ENCODE results near the gene PRDM4.

Gene PRDM4

GRCh38 chr12:107783406-107784376, 22.8 kb upstream of the PRDM4 start:
- Histone ChIP-seq H3K4me1 (ENCODE audit: control insufficient read depth in 1 of 2, insufficient read depth in 2 of 2, low read length in 2 of 2) (no peaks in the 10 kb centered on the region), H3K4me3 (ENCODE audit: low read depth in 1 of 2, low read length in 2 of 2) (no peak overlapping the region), H3K27me3 (ENCODE audit: low read depth, low read length) (no peaks in the 10 kb centered on the region), H3K36me3 (ENCODE audit: control insufficient read depth in 1 of 2, insufficient read depth in 2 of 2, low read length in 2 of 2) (no peaks in the 10 kb centered on the region), H3K27ac (ENCODE audit: low read length) (no peak overlapping the region), H3K9me3 (ENCODE audit: control insufficient read depth in 1 of 2, low read length in 2 of 2) (no peaks in the 10 kb centered on the region)

GRCh38 chr12:107782067-107782466, 21.1 kb upstream of the PRDM4 start:
- Histone ChIP-seq H3K36me3 (ENCODE audit: control insufficient read depth in 1 of 2, insufficient read depth in 2 of 2, low read length in 2 of 2) (no peaks in the 10 kb centered on the region), H3K27me3 (ENCODE audit: low read depth, low read length) (no peaks in the 10 kb centered on the region), H3K4me1 (ENCODE audit: control insufficient read depth in 1 of 2, insufficient read depth in 2 of 2, low read length in 2 of 2) (no peaks in the 10 kb centered on the region), H3K4me3 (ENCODE audit: low read depth in 1 of 2, low read length in 2 of 2) (no peak overlapping the region), H3K27ac (ENCODE audit: low read length) (no peak overlapping the region), H3K9me3 (ENCODE audit: control insufficient read depth in 1 of 2, low read length in 2 of 2) (no peaks in the 10 kb centered on the region)

- Histone ChIP-seq H3K9me3 (ENCODE audit: control insufficient read depth in 1 of 2, low read length in 2 of 2) (no peaks in the 10 kb centered on the region), H3K4me1 (ENCODE audit: control insufficient read depth in 1 of 2, insufficient read depth in 2 of 2, low read length in 2 of 2) (peaks cover 0 to 4% of the 10 kb centered on the region in 2 donors), H3K27ac (ENCODE audit: low read length) (no peak overlapping the region), H3K27me3 (ENCODE audit: low read depth, low read length) (no peaks in the 10 kb centered on the region), H3K36me3 (ENCODE audit: control insufficient read depth in 1 of 2, insufficient read depth in 2 of 2, low read length in 2 of 2) (no peaks in the 10 kb centered on the region), H3K4me3 (ENCODE audit: low read depth in 1 of 2, low read length in 2 of 2) (no peak overlapping the region)
Measured at GRCh38 chr12:107780298-107780697, 19.4 kb upstream of the PRDM4 start.

DNA sequence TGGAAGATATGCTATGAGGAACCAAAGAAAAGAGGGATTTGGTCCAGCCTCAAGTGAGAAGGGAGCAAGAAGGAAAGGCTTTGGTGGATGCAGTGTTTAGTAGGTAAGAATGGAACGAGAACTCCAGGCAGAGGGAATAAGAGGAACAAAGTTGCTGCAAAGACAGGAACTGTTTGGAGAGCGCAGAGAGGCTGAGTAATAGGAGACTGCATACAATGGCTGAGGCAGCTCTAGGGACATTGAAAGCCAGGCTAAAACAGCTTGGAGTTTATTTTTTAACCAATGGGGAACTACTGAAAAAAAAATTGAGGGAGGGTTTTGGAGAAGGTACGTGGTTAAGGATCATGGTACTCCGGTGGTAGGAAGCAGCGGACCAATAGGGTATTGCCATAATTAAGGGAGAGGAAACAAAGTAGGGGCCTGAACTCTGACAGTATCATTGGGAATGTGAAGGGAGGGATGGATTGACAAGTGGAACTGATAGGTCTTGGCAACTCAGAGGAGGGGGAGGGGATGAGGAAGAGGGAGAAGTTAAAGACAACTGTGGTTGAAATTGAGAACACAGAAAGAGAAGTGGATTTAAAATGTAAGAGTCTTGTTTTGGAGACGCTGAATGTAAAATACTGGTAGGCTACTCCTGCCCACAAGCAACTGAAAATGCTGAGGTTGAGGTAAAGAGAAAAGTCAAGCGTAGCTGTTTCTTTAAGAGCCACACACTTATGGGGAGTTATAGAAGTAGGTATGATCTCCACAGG, 18.3 kb upstream of the PRDM4 start:
- Histone ChIP-seq H3K27me3 (ENCODE audit: low read depth, low read length) (peaks cover 7% of the 10 kb centered on the region), H3K9me3 (ENCODE audit: control insufficient read depth in 1 of 2, low read length in 2 of 2) (no peaks in the 10 kb centered on the region), H3K36me3 (ENCODE audit: control insufficient read depth in 1 of 2, insufficient read depth in 2 of 2, low read length in 2 of 2) (no peaks in the 10 kb centered on the region), H3K4me1 (ENCODE audit: control insufficient read depth in 1 of 2, insufficient read depth in 2 of 2, low read length in 2 of 2) (peaks cover 0 to 7% of the 10 kb centered on the region in 2 donors), H3K27ac (ENCODE audit: low read length) (no peak overlapping the region), H3K4me3 (ENCODE audit: low read depth in 1 of 2, low read length in 2 of 2) (no peak overlapping the region)

DNA sequence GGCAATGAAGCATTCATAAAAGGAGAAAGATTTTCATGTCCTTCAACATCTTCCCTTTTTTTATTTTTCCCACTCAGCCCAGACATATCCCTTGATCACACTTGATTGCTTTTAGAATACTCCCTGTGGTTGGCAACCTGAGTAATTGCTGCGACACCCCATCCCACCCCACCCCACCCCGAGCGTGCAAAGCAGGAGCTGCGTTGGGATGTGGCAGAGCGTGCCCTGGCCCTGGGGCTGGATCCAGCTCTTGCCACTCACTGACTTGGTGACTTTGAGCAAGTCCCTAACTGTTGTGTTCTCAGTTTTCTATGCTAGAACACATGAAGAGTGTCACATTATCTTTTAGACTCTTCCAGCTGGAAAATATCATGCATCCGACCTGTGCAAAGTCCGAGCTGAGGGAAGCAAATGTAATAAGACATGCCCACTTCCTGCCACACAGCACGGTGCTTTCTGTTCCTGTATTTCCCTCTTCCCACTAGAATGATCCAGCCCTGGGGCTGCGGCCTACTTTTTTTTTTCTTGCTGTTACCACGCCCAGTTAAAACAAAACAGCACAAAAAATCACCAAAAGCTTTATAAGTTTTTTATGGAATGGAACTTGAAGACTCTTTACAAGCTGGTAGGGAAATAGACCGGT, 17.6 kb upstream of the PRDM4 start:
- H3K9me3 ChIP-seq (ENCODE audit: control insufficient read depth in 1 of 2, low read length in 2 of 2): no peaks in the 10 kb centered on the region
- H3K4me1 ChIP-seq (ENCODE audit: control insufficient read depth in 1 of 2, insufficient read depth in 2 of 2, low read length in 2 of 2): peaks cover 0 to 7% of the 10 kb centered on the region in 2 donors
- H3K36me3 ChIP-seq (ENCODE audit: control insufficient read depth in 1 of 2, insufficient read depth in 2 of 2, low read length in 2 of 2): no peaks in the 10 kb centered on the region
- peaks cover 8% of the 10 kb centered on the region for H3K27me3 ChIP-seq (ENCODE audit: low read depth, low read length)
- no peak overlapping the region for H3K27ac ChIP-seq (ENCODE audit: low read length)
- no peak overlapping the region for H3K4me3 ChIP-seq (ENCODE audit: low read depth in 1 of 2, low read length in 2 of 2)

DNA sequence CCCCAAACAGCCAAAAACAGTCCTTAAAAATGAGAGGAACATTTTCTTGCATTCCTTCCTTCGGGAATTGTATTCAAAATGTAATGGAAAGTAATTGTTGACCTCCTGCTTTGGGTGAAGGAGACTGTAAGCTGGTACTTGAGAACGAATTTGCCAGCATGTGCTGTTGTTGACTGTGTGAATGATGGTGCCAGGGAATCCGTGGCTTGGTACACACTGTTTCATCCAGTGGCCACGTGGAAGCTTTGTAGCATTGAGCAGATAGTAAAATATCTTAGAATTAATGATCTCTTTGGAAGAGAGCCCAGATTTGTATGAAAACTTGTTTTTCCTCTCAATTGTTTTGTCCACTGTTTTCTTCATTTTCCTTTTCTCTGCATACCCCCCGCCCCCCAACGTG, 15.2 kb upstream of the PRDM4 start:
- H3K27me3 ChIP-seq (ENCODE audit: low read depth, low read length): peaks cover 8% of the 10 kb centered on the region
- H3K9me3 ChIP-seq (ENCODE audit: control insufficient read depth in 1 of 2, low read length in 2 of 2): no peaks in the 10 kb centered on the region
- H3K4me3 ChIP-seq (ENCODE audit: low read depth in 1 of 2, low read length in 2 of 2): no peak overlapping the region
- H3K27ac ChIP-seq (ENCODE audit: low read length): no peak overlapping the region
- H3K36me3 ChIP-seq (ENCODE audit: control insufficient read depth in 1 of 2, insufficient read depth in 2 of 2, low read length in 2 of 2): no peaks in the 10 kb centered on the region
- peaks cover 0 to 7% of the 10 kb centered on the region in 2 donors for H3K4me1 ChIP-seq (ENCODE audit: control insufficient read depth in 1 of 2, insufficient read depth in 2 of 2, low read length in 2 of 2)

DNA sequence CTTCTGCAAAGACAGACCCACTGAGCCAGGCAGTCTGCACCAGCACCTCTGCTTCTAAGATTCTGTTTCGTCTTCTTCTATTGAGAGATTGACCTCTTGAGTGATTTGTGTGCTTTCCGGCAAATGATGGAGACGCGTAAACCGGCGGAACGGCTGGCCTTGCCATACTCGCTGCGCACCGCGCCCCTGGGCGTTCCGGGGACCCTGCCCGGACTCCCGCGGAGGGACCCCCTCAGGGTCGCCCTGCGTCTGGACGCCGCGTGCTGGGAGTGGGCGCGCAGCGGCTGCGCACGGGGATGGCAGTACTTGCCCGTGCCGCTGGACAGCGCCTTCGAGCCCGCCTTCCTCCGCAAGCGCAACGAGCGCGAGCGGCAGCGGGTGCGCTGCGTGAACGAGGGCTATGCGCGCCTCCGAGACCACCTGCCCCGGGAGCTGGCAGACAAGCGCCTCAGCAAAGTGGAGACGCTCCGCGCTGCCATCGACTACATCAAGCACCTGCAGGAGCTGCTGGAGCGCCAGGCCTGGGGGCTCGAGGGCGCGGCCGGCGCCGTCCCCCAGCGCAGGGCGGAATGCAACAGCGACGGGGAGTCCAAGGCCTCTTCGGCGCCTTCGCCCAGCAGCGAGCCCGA, 14.3 kb upstream of the PRDM4 start:
- no peaks in the 10 kb centered on the region for H3K9me3 ChIP-seq (ENCODE audit: control insufficient read depth in 1 of 2, low read length in 2 of 2)
- peaks cover 0 to 7% of the 10 kb centered on the region in 2 donors for H3K4me1 ChIP-seq (ENCODE audit: control insufficient read depth in 1 of 2, insufficient read depth in 2 of 2, low read length in 2 of 2)
- H3K27ac ChIP-seq (ENCODE audit: low read length): no peak overlapping the region
- H3K27me3 ChIP-seq (ENCODE audit: low read depth, low read length): peaks cover 8% of the 10 kb centered on the region
- peak overlapping the region in 1 of 2 donors; percentile 37 for H3K4me3 ChIP-seq (ENCODE audit: low read depth in 1 of 2, low read length in 2 of 2)
- no peaks in the 10 kb centered on the region for H3K36me3 ChIP-seq (ENCODE audit: control insufficient read depth in 1 of 2, insufficient read depth in 2 of 2, low read length in 2 of 2)

- peaks cover 8% of the 10 kb centered on the region for H3K27me3 ChIP-seq (ENCODE audit: low read depth, low read length)
- no peaks in the 10 kb centered on the region for H3K9me3 ChIP-seq (ENCODE audit: control insufficient read depth in 1 of 2, low read length in 2 of 2)
- H3K4me1 ChIP-seq (ENCODE audit: control insufficient read depth in 1 of 2, insufficient read depth in 2 of 2, low read length in 2 of 2): peaks cover 0 to 7% of the 10 kb centered on the region in 2 donors
- H3K4me3 ChIP-seq (ENCODE audit: low read depth in 1 of 2, low read length in 2 of 2): peak within 1 kb of the TSS in 1 of 2 donors; percentile 37
- H3K27ac ChIP-seq (ENCODE audit: low read length): no peak within 1 kb of the TSS
- no peaks in the 10 kb centered on the region for H3K36me3 ChIP-seq (ENCODE audit: control insufficient read depth in 1 of 2, insufficient read depth in 2 of 2, low read length in 2 of 2)
Measured at GRCh38 chr12:107774349-107775029, 13.6 kb upstream of the PRDM4 start, which contains the start of gene ASCL4. ASCL4 (plus strand) TSS chr12:107774704; CDS start chr12:107775219, 515 bp downstream.

DNA sequence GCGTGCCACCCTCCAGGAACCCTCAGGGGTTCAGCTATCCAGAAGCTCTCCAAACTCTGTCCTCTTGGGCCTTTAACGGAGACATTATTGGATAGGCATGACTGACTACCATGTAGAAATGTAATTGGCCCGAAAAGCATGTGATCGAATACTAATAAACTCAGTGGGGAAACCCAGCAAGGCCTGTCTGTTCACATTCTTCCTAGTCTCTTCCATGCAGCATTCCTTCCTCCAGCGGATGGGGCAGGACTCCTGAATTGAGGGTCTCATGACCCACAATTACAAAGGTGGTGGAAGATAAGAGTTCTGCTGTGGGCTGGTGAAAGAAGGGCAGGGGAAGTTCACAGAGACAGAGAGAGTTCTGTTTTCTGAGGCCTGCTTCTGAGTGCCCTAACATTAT, 6.5 kb upstream of the PRDM4 start:
- H3K27ac ChIP-seq (ENCODE audit: low read length): no peak overlapping the region
- H3K4me3 ChIP-seq (ENCODE audit: low read depth in 1 of 2, low read length in 2 of 2): no peak overlapping the region
- H3K4me1 ChIP-seq (ENCODE audit: control insufficient read depth in 1 of 2, insufficient read depth in 2 of 2, low read length in 2 of 2): no peaks in the 10 kb centered on the region
- H3K27me3 ChIP-seq (ENCODE audit: low read depth, low read length): no peaks in the 10 kb centered on the region
- H3K36me3 ChIP-seq (ENCODE audit: control insufficient read depth in 1 of 2, insufficient read depth in 2 of 2, low read length in 2 of 2): no peaks in the 10 kb centered on the region
- no peaks in the 10 kb centered on the region for H3K9me3 ChIP-seq (ENCODE audit: control insufficient read depth in 1 of 2, low read length in 2 of 2)

- Histone ChIP-seq H3K4me3 (ENCODE audit: low read depth in 1 of 2, low read length in 2 of 2) (no peak overlapping the region), H3K27ac (ENCODE audit: low read length) (no peak overlapping the region), H3K36me3 (ENCODE audit: control insufficient read depth in 1 of 2, insufficient read depth in 2 of 2, low read length in 2 of 2) (no peaks in the 10 kb centered on the region), H3K27me3 (ENCODE audit: low read depth, low read length) (no peaks in the 10 kb centered on the region), H3K9me3 (ENCODE audit: control insufficient read depth in 1 of 2, low read length in 2 of 2) (no peaks in the 10 kb centered on the region), H3K4me1 (ENCODE audit: control insufficient read depth in 1 of 2, insufficient read depth in 2 of 2, low read length in 2 of 2) (peaks cover 0 to 5% of the 10 kb centered on the region in 2 donors)
Measured at GRCh38 chr12:107765316-107765715, 4.4 kb upstream of the PRDM4 start.
